GM13977 (cell line): ENCODE measurements around the gene SECTM1.

ENCODE experiments used
- DNase-seq: peaks from one replicate; pipeline ENCODE4 v3.0.0; 2012; ENCODE audit warnings: low spot score
- in situ Hi-C: fragments of 300-500 bp; cut with MboI; formaldehyde crosslinking; loops from one replicate; pipeline ENCODE4 v1.12.0; 2022; ENCODE audit warnings: low sequenced_read_pairs, low pct_unique_long_range_greater_than_20kb, mixed read lengths, inconsistent platforms; ENCODE audit not compliant: unreplicated experiment
- TF ChIP-seq, protein P1 (sequence below): IDR thresholded peaks from 2 replicates; pipeline ENCODE4 v1.5.1; 2012; ENCODE audit warnings: mild to moderate bottlenecking, control low read depth; ENCODE audit not compliant: insufficient read depth; ENCODE audit errors: extremely low read depth, missing control alignments

SECTM1 gene

GRCh38 chr17:82355770-82356427 lies 22.3 kb upstream of the SECTM1 start:
- in situ Hi-C loops = loop anchor here (10.0 kb wide), 1 partner anchor 199 kb away; no protein-coding TSS in a partner anchor
- TF ChIP-seq, protein P1, sequence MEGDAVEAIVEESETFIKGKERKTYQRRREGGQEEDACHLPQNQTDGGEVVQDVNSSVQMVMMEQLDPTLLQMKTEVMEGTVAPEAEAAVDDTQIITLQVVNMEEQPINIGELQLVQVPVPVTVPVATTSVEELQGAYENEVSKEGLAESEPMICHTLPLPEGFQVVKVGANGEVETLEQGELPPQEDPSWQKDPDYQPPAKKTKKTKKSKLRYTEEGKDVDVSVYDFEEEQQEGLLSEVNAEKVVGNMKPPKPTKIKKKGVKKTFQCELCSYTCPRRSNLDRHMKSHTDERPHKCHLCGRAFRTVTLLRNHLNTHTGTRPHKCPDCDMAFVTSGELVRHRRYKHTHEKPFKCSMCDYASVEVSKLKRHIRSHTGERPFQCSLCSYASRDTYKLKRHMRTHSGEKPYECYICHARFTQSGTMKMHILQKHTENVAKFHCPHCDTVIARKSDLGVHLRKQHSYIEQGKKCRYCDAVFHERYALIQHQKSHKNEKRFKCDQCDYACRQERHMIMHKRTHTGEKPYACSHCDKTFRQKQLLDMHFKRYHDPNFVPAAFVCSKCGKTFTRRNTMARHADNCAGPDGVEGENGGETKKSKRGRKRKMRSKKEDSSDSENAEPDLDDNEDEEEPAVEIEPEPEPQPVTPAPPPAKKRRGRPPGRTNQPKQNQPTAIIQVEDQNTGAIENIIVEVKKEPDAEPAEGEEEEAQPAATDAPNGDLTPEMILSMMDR = no peak
- DNase-seq = no peak

DNA sequence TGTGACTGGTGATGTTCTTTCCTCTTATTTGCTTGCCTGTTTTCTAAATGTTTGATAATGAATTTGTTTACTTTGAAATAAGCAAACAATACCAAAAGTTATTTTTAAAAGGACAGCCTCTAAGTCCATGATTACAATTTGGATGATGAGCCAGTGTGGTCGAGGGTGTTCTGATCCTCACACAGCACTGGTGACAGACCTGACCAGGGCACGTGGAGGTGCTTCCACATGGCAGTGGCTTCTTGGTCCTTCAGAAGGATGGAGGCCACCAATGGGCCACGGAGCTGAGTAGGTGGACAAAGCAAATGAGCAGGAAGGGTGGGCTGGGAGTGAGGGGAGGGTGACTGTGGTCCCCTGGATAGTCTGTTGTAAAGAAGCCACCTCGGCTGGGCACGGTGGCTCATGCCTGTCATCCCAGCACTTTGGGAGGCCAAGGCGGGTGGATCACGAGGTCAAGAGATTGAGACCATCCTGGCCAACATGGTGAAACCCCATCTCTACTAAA lies 21.3 kb upstream of the SECTM1 start:
- DNase-seq = no peak
- in situ Hi-C loops = loop anchor here (10.0 kb wide), 1 partner anchor 200 kb away; no protein-coding TSS in a partner anchor
- TF ChIP-seq, protein P1 = no peak

DNA sequence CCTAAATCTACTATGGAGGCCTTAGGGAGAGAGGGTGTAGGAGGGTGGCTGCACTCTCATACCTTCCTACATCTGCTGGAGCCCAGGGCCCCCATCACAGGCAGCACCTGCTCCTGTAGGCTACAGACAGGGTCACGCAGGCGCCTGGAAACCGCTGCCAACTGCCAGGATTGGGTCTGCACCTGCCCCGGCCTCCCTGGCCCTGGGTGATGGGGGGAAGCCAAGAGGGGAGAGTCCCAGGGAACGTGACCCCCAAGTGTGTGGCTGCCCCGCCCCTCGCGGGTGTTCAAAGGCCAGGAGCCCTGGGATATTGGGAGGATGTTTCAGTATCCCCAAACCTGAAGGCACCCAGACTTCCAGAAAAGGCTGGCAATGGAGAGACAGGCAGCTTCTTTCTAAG lies 19.9 kb upstream of the SECTM1 start:
- TF ChIP-seq, protein P1 = no peak
- no peak for DNase-seq
- in situ Hi-C loops = loop anchor here (10.0 kb wide), 1 partner anchor 201 kb away; no protein-coding TSS in a partner anchor

DNA sequence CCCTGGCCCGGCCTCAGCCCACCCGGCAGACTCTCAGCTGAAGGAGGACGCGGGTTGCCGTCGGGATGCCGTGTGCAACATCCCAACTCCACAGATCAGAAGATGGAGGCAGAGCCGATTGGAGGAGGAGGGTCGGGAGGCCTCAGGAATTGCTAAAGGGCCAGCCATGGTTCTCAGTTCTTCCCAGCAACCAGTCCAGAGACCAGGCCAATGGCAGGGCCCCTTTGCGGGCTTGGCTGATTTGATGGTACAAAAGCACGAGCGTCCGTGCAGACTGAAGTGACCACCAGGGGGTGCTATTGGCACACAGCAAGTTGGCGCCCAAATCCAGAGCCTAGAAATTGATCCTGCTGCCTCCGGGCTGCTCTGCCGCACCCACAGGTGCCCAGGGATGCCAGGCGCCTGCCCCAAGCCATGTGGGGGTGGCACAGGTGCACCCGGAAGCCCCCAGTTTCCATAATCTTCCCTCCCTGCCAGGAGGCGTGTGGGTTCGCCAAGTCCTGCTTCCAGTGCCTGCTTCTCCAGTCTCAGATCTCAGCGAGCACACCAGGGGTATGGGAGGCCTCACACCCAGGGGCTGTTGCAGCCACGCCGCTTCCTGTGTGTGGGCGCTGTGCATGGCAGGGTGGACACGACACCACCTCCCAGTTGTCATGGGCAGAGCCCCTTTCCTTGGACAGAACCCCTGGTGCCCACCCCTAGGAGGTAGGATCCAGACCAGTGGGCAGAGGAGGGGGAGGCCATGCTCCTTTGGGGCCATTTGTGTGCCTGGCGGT lies 18.3 kb upstream of the SECTM1 start:
- DNase-seq = peak; percentile 91
- TF ChIP-seq, protein P1 = peak; percentile 93
- in situ Hi-C loops = loop anchor here (10.0 kb wide), 1 partner anchor 203 kb away; no protein-coding TSS in a partner anchor

GRCh38 chr17:82351254-82351712 lies 17.7 kb upstream of the SECTM1 start:
- no peak for DNase-seq
- in situ Hi-C loops = loop anchor here (10.0 kb wide), 1 partner anchor 204 kb away; no protein-coding TSS in a partner anchor
- TF ChIP-seq, protein P1 = no peak

DNA sequence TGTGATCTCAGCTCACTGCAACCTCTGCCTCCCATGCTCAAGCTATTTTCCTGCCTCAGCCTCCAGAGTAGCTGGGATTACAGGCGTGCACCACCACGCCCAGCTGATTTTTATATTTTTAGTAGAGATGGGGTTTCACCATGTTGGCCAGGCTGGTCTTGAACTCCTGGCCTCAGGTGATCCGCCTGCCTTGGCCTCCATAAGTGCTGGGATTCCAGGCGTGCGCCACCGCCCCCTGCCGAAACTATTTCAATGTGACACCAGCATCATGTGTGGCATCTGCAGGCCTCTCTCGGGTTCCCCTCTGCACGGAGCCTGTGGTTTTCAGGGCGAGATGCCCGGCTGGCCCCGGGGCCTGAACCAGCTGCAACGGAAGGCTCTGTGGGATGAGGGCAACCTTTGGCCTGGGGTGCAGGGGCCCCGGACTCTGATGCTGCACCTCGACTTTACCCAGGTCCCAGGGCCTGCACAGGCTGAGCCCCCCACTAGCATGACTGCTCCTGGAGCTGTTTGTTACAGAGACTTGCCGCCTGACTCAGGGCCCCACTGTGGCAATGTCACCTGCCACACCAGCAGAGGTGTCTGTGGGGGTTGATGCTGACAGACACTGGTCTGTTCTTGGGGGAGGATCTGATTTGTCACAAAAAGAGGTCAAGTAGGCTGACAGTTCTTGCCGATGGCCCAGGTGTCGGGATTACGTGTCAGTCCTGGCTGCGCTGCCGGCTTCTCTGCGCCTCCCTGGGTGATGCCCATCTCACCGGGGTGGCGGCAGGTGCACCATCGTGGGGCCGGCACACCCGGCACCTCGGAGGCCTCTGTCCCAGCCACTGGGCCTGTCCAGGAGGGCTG lies 16.8 kb upstream of the SECTM1 start:
- DNase-seq = peak; percentile 55
- in situ Hi-C loops = loop anchor here (10.0 kb wide), 1 partner anchor 204 kb away; no protein-coding TSS in a partner anchor
- TF ChIP-seq, protein P1 = peak; percentile 42
